HG03378 (cell line): ENCODE results near the gene PALLD.
A peak's percentile ranks its signal among the peaks of the same experiment; 100 is the strongest.
"Not testable (repeated sequence)": the region's sequence is repeated elsewhere in the genome, so short reads cannot be mapped to it uniquely, and the experiment has no call there.

Source experiments
- ATAC-seq: cut with Tn5 transposase; IDR thresholded peaks from one replicate; pipeline ENCODE4 v1.9.1; 2021; ENCODE audit warnings: mild to moderate bottlenecking, moderate library complexity; ENCODE audit not compliant: unreplicated experiment

The PALLD gene

DNA sequence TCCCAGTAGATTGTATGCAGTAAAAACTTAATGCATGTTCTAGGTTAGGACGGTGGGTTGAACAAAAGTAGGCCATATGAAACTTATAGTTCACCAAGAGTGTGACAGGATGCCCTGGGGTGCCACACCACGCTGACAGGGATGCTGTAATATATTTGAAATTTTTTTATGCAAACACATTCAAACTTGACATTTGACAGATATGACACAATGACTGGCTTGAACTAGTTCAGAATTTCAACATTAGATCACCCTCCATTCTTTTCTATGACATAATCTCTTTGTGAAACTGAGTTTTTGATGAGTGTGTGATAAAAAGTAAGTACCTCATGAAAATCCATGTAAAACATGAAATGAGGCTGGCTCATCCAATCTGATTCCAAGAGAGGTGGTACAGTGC lies 198.4 kb downstream of the PALLD start:
- no peak for ATAC-seq

DNA sequence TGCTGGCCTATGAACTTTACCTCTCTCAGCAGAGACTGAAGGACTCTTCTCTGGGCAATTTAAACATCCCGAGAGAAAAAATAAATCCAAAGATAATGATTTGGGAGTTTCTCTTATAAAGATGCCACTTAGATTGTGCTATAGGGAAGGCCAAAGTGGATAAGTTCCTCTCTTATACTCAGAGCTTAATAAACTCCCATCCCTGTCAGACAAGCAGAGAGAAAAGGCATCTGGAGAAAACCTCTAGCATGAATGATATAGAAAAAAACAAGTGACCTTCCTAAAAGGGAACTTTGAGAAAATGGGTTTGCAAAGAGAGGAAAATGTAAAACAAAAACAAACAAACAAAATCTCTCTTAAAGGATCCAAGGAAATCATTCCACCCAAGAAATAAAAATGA lies 199.4 kb downstream of the PALLD start:
- no peak for ATAC-seq

DNA sequence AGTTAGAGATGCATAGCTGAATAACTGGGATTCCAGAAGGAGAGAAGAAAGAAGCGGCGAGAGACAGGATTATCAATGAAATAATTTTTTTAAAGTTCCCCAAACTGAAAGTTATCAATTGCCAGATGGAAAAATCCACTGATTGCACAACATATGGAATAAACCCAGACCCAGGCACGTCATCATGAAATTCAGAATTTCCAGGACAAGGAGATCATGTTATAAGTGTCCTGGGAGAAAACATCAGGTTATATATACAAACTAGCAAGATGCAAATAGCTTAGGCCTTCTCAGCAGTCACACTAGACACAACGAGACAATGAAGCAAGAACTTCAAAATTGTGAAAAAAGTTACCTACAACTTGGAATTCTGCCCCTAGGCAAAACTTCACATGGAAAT lies 200.0 kb downstream of the PALLD start:
- ATAC-seq: no peak

DNA sequence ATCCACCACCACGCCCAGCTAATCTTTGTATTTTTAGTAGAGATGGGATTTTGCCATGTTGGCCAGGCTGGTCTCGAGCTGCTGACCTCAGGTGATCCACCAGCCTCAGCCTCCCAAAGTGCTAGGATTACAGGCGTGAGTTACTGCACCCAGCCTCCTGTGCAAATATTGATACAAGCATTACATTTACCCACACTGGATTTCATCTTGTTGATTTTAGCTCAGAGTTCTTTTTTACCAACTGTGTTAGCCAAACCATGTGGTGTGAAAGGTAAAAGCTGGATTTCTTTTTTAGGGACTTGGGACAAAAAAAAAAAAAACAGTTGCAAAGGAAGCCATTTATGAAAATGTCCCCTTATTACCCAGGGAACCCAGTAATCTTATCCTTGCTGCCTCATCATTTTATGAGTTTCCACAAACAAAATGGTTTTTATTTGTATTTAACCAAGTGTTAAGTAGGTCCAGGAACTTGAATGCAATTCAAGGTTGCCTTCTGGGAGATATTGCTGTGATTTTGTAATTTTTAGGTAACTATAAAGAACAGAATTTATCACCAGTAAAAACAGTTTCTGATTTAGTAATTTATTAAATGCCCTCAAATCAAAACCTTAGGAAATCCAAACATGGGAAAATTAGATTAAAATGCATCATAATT lies 202.5 kb downstream of the PALLD start:
- no peak for ATAC-seq

DNA sequence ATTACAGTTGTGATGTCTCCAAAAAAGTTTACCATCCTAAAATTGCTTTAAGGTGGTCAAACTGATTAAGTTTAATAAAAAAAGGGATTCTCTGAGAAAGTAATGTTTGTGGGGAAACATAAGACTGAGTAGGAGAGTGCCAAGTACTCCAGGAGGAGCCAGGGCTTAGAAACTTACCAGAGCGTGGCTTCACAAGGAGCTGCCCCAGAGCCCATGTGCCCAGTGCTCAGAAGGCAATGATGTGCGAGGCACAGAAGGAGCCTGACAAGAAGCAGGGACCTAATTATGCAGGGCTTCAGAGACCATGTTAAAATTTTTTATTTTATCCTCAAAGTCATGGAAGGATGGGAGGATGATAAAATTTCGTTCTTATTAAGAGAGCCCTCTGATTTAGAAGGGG lies 204.2 kb downstream of the PALLD start:
- no peak for ATAC-seq

DNA sequence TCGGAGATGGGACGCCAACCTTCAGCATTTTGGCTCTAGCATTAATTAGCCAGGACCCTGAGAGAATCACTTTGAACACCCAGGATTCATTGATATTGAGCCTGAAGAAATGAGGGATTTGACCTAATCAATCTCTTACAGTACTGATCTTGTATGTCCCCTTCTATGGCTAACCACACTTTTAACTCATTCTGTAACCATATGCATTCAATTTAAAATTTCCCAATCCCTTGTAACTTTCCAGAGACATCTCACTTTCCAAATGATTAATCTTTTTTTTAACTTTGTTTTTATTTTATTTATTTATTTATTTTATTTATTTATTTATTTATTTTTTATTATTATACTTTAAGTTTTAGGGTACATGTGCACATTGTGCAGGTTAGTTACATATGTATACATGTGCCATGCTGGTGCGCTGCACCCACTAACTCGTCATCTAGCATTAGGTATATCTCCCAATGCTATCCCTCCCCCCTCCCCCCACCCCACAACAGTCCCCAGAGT lies 205.8 kb downstream of the PALLD start:
- ATAC-seq: not testable (repeated sequence)

DNA sequence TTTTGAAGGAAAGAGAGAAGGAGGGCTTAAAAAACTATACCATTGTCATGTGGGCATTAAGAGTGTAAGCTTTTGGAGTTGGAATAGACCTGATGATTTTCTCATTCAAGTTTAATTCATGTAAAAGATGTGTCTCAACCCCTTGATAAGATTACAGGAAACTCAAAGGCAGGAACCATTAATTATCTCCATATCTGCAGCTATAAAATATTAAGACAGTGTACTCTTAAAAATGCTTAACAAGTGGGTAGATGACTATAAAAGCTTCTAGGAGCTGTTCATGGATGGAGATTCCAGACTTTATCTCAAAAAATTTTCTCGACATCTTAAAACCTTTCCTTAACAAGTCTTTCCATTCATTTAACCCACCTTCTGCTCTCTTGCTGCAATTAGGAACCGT lies 208.3 kb downstream of the PALLD start:
- no peak for ATAC-seq

DNA sequence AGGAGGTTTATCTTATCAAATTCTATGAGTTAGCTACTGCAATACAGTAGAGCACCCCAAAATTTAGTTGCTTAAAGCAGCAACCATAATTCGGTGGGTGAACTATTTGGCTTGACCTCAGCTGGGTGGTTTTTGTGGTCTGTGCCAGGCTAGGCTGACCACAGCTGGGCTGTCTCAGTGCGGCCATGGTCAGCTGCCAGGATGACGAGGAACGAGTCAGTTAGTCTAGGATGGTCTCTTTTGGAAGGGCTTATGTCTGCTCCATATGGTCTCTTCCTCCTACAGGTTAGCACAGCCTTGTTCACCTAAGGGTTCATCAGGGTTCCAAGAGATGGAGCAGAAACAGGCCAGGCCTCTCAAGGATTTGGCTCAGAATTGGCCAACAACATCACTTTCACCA lies 210.4 kb downstream of the PALLD start:
- no peak for ATAC-seq

DNA sequence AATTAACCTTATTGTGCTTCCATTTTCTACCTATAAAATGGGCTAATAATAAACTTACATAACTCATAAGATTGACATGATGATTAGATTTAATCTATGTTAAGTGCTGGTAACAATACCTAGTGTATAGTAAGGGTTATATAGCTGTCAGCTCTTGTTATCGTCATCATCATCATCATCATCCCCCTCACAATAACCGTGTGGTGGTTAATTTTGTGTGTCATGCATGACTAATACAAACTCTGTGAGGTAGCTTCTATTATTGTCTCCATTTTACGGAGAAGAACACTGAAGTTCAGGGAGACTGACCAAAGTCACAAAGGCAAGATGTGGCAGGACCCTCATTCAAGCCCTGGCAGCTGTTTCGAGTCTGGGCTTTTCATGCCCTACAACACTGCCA lies 211.3 kb downstream of the PALLD start:
- no peak for ATAC-seq

DNA sequence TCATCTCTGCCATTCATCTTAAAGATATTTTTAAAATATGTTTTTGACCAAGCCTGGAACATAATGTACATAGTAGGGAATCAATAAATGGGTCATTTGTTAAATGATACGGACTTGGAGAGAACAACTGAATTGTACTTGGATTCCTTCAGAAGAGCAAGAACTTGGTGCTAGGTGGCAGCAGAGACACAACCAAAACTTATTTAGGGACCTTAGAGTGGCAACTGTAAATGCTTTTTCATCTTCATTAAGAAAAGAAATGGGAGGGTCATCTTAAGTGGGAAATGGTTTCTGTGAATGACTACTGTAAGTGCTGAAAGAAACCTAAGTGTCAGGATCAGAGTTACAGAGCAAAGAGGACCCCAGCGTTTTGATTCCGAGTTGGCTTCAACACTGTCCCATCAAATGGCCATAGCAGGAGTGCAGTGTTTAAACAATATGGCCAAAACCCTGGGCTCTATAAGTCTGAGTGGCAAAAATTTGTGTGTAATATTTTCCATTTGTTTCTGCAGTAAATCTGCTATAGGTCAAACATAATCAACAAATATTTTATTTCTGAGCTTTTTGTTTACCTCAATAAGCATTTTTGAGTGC lies 213.6 kb downstream of the PALLD start:
- no peak for ATAC-seq

DNA sequence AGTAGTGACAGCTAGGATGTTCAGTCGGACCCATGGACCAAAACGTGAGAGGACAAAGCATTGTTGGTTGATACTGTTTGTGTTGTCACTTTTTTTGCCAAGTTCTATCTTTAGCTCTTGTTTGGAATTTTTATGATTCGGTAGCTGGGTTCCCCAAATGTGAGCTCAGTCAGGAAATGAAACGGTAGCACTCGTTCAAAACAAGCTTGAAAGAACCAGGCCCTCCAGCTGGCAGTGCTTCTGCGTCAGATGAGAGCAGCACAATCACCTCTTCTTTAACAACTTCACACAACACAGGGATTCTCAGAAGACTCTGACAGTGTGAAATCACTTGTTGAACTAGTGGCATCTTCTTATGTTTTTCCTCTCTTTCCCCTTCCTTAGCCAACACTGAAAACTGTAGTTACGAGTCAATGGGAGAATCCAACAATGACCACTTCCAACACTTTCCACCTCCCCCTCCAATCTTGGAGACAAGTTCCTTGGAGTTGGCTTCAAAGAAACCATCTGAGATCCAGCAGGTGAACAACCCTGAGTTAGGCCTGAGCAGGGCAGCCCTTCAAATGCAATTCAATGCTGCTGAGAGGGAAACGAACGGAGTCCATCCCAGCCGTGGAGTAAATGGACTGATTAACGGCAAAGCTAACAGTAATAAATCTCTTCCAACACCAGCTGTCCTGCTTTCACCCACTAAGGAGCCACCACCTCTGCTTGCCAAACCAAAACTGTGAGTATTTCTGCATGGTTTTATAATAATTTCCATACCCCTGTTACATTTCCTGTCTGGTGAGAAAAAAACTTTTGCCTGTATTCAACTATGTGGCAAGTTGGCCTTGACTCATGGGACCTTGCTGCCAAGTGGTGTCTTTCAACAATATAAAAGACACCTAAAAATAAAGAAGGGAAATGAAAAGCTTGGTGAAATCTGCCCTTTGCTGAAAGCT lies 214.6 kb downstream of the PALLD start:
- no peak for ATAC-seq

DNA sequence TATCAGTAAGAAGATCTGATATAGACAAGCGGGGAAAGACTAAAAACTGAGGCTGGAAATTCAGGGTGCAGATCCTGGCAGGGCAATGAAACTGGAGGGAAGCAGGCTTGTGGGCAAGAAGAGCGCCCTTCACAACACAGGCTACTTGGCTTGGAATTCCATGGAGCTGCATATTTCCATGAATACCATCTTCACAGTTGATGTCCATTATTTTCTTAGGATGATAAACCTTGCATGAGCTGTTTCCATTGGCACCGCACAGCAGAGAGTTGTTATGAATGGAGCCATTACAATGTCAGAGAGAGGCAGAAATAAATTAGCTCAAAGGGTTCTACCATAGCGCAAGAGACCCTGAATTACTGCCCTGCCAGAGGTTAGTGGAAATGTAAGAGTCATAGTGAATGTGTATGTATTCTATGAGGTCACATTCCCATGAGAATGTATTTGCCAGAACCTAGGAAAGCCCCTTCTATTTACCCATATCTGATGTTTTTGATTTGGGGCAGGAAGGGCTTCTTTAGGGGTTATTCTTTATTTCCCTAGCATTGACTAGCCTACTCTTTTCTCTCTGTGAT lies 215.6 kb downstream of the PALLD start:
- ATAC-seq: no peak

DNA sequence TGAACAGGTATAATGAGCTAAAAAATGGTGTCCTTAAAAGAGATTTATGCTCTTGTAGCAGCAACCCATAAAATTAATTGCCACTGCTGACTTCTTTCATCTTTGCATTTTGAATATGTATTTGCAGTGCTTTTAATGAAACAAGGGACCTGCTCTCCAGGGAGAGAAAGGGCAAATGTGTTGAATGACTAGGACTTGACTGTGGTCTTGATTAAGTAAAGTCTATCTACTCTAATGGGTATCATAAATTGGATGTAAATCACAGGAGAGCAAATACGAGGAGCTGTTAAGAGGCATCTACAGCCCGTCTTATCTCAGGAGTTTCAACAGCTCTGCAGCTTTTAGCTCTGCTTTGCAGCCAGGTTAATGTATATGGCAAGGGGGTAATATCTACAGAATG lies 216.4 kb downstream of the PALLD start:
- ATAC-seq: no peak

DNA sequence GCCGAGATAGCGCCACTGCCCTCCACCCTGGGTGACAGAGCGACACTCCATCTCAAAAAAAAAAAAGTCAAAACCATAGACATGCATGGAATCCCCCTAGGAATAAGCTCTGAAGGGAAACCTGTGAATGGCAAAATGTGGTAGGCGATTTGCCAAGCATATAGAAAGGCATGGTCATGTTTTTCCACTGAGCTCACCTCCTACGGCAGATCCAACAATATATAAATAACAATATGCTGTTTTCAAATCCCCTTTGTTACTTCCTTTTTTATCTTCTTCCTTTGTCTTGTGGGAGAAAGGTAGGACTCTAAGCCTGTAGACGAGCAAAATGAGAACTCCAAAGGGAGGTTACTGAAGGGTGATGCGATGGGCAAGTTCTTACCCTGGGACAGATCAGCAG lies 219.0 kb downstream of the PALLD start:
- no peak for ATAC-seq

DNA sequence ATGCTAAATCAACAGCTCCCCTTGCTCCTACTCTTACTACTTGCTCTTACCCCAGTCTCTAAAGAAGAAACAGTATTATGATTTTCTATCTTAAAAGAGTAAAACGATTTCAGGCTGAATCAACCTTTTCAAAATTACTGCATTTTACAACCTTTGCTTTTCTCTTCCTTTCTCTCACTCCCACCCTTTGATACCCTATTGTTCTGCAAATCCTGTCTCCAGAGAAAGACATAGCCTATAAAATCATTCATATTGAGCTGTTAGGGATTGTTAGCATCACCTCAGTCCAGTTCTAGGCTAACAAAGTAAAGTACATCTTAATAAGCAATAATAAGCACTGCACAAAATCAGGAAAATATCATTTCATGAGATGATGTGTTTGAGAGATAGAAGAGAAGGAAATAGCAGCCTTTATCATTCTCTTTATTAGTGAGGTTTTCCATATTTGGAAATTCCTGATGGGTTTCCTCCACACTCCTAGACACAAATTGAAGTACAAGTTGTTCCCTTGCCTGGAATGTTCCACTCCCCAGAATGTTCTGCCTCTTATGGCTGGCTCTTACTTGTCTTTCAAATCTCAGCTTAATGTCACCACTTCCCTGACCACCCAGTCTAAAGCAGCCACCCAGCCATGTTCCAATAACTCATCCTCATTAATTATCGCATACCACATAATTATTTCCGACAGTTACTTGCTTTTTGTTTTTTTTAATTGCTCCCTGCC lies 219.7 kb downstream of the PALLD start:
- no peak for ATAC-seq

DNA sequence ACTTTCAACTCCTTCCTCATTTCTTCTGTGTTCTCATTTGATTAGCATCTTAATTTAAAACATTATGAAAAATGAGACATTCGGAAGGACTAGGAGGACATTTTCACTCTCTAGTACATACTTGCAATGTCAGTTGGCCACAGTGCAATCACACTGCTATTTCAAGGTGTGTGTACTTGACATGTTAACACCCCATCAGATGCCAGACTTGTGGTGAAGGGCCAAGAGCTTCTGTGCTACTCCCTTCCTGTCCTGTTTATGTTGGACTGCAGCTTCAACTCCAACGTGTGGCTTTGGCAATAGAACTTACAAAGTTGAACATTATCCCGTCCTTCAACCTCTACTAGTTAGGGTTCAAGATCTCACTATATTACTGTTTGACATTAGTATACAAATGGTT lies 221.0 kb downstream of the PALLD start:
- ATAC-seq: no peak

DNA sequence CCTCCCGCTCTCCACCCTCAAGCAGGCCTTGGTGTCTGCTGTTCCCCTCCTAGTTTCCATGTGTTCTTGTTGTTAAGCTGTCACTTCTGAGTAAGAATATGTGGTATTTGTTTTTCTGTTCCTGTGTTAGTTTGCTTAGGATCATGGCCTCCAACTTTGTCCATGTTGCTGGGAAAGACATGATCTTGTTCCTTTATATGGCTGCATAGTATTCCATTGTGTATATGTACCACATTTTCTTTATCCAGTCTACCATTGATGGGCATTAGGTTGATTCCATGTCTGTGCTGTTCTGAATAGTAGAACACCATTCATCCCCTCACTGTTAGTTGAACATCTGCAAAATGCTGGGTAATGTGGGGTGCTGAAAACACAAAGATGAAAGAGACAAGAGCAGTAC lies 222.9 kb downstream of the PALLD start:
- no peak for ATAC-seq

DNA sequence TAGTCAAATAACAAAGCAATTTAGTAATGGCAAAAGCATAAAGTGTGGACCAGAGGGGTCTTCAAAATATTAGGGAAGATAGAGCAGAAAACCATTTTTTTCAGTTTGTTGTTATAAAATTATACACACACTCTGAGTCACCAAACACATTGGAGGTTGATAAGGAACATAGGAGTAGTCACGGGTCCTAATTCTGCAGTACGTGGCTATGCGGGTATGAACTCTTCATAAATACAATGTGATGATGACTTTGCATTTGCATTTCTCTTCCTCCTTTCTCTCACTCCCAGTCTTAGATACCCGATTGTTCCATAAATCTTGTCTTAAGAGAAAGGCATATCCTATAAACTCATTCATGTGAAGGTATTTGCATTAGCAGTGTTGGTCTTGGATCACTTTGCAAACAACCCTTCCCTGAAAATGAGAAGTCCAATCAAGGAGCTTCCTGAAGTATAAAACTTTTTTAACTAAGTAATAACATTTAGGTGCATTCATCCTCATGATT lies 223.6 kb downstream of the PALLD start:
- ATAC-seq: no peak

DNA sequence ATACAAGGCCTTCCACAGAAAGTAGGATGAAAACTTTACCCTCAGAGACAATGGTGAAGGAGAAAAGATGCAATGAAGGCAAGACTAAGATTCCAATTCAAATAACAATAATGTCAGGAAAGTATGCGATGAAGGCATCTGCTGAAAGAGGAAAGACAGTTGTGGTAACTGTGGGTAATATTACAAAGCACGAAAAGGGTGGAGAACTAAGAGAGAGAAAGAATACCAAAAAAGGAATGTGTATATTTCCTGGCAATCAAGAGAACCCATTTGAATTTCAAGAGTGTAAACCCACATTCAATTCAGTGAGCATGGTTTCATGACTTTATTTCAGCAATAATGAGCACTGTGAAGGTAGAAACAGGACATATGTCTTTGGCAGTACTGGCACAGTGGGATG lies 225.5 kb downstream of the PALLD start:
- no peak for ATAC-seq

DNA sequence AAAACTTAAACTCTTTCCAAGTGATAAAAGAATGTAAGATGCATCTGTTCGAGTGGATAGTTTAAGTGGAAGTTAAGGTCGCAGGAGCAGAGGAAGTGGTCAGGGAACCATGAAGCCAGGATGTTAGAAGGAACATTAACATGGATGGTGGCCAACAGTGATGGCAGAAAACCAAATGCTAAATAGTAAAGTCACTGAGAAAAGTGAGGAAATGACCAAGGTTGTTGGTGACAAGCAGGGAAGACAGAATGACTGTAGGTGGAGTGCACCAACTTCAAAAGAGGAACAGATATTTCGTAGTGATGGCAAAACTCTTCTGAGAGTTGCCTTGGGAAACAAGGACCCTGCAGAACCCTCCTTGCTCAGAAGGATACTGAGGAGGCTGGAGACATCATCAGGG lies 226.2 kb downstream of the PALLD start:
- ATAC-seq: peak; percentile 45

DNA sequence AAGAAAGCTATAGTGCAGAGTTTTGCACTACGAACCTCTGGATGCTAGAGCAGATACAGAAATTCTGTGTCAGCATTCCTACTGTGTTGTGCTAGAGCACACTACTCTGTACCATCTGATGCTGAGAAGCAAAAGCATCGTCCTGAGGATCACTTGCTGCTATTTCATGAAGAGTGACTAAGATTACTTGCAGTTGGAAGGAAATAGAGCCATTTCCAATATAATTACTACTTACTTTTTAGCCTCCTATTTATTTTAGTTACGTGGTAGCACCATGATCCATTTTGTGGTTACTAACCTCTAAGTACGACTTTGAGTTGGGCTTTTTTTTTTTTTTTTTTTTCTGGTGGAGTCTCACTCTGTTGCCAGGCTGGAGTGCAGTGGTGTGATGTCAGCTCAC lies 226.7 kb downstream of the PALLD start:
- ATAC-seq: no peak
